AG10803 (cell line): Measurements from ENCODE around the gene CDH24.

Experiments used
- DNase-seq: peaks from one replicate; pipeline ENCODE4 v3.0.0; 2010; ENCODE audit warnings: low read depth
- H3K4me3 ChIP-seq: 2 replicates; pipeline ENCODE4 v1.5.1; 2011; ENCODE audit warnings: mild to moderate bottlenecking, low read length, control low read depth
- CTCF ChIP-seq: conservative IDR thresholded peaks from 2 replicates; pipeline ENCODE4 v1.5.1; 2011; ENCODE audit warnings: mild to moderate bottlenecking, low read length, control low read depth, inconsistent platforms

The CDH24 gene

GRCh38 chr14:23056956-23057756, at the start of gene CDH24:
Gene CDH24 (minus strand): TSS chr14:23057520. CDS start chr14:23055733, 1,787 bp downstream.
- peak; percentile 55 for DNase-seq
- TF ChIP-seq CTCF = no peak
- H3K4me3 ChIP-seq = peak within 1 kb of the TSS; percentile 62

- no peak overlapping the region for H3K4me3 ChIP-seq
- TF ChIP-seq CTCF = no peak
These were observed 49.4 kb upstream of the CDH24 start for GRCh38 chr14:23106747-23107045.

GRCh38 chr14:23105348-23105824, 48.1 kb upstream of the CDH24 start:
- no peak for TF ChIP-seq CTCF
- no peak overlapping the region for H3K4me3 ChIP-seq
- DNase-seq = no peak

More at GRCh38 chr14:23106747-23107045, 49.4 kb upstream of the CDH24 start:
- DNase-seq = no peak

- H3K4me3 ChIP-seq = no peak within 1 kb of the TSS
- no peak for DNase-seq
- TF ChIP-seq CTCF = no peak
These were observed 47.4 kb upstream of the CDH24 start, which contains the start of gene CIROP for GRCh38 chr14:23104591-23105347. Gene CIROP (minus strand): TSS chr14:23104989. CDS start chr14:23104920, 69 bp downstream.

GRCh38 chr14:23104070-23104590, 46.8 kb upstream of the CDH24 start:
- no peak overlapping the region for H3K4me3 ChIP-seq
- TF ChIP-seq CTCF = no peak
- DNase-seq = no peak

GRCh38 chr14:23103581-23103980, 46.3 kb upstream of the CDH24 start:
- no peak for TF ChIP-seq CTCF
- no peak for DNase-seq
- no peak overlapping the region for H3K4me3 ChIP-seq
